Gastrocnemius medialis (tissue), 4 donors: ENCODE measurements around the gene GJD4. TPM values are rescaled to one million over a fixed set of nuclear protein-coding genes. Genes with fewer than 3 reads are reported as not detected.

ENCODE experiments used
- ATAC-seq, 2 donors: fragments of 150-250 bp; one replicate each; pipeline ENCODE4 v1.9.1; 2016
- DNase-seq, 2 donors: peaks; one replicate each; pipeline ENCODE4 v3.0.0-alpha.2; 2019
- H3K27ac ChIP-seq, 4 donors: fragments of 200-600 bp; sonication (generic); 1 replicate in 1 of 4; 2 replicates in 3 of 4; pipeline ENCODE4 v1.5.1; 2016 to 2018; ENCODE audit warnings: mild to moderate bottlenecking in 2 of 4, moderate library complexity in 1 of 4
- H3K27me3 ChIP-seq, 3 donors: fragments of 200-600 bp; sonication (generic) in 2 of 3; 1 replicate in 1 of 3; 2 replicates in 2 of 3; pipeline versions ENCODE4 v1.5.1 to v1.6.0; 2016 to 2019; ENCODE audit warnings: mild to moderate bottlenecking in 1 of 3, moderate library complexity in 1 of 3
- H3K36me3 ChIP-seq, 2 donors: fragments of 200-600 bp; sonication (generic) in 1 of 2; one replicate each; pipeline ENCODE4 v1.5.1; 2017 to 2018
- H3K4me1 ChIP-seq, 2 donors: fragments of 200-600 bp; sonication (generic) in 1 of 2; one replicate each; pipeline ENCODE4 v1.5.1; 2016 to 2017; ENCODE audit warnings: mild to moderate bottlenecking in 2 of 2
- H3K4me3 ChIP-seq, 4 donors: fragments of 200-600 bp; sonication (generic) in 3 of 4; 1 replicate in 1 of 4; 2 replicates in 3 of 4; pipeline ENCODE4 v1.5.1; 2016 to 2019; ENCODE audit warnings: mild to moderate bottlenecking in 2 of 4
- H3K9me3 ChIP-seq, 3 donors: fragments of 200-600 bp; sonication (generic) in 2 of 3; 1 replicate in 1 of 3; 2 replicates in 2 of 3; pipeline ENCODE4 v1.5.1; 2016 to 2019
- CTCF ChIP-seq, 5 experiments: fragments of 450-650 bp in 3 of 5; fragments of 200-600 bp in 2 of 5; sonication (generic) in 2 of 5; IDR thresholded peaks in 4 of 5; conservative IDR thresholded peaks in 1 of 5; 1 replicate in 4 of 5; 2 replicates in 1 of 5; pipeline ENCODE4 v1.5.1; 2016 to 2019; ENCODE audit warnings: antibody characterized with exemption in 5 of 5, mild to moderate bottlenecking in 3 of 5, moderate library complexity in 3 of 5
- POLR2A ChIP-seq, 2 donors: fragments of 450-650 bp; IDR thresholded peaks; one replicate each; pipeline ENCODE4 v1.6.1; 2017; ENCODE audit warnings: antibody characterized with exemption in 2 of 2, mild to moderate bottlenecking in 2 of 2, moderate library complexity in 2 of 2
- in situ Hi-C, 4 donors: fragments of 200-750 bp; cut with MboI; loops; one replicate each; pipeline versions ENCODE4 v1.15.0 to v1.8.0; 2017; ENCODE audit warnings: low sequenced_read_pairs in 4 of 4
- intact Hi-C: fragments of 100-400 bp; cut with DNase I; formaldehyde crosslinking; loops from one replicate; pipeline ENCODE4 v1.15.1; 2023; ENCODE audit warnings: low total_unique reads
- total RNA-seq, 4 donors: library from RNA; depleted of rRNA; stranded (reverse); fragments of >200 nt; gene quantifications; one replicate each; pipeline versions ENCODE4 v1.1.0 to v1.2.3, GENCODE V29; 2016

GJD4 gene
- total RNA-seq, 4 donors from 2014 or later = not detected

- Histone ChIP-seq H3K27me3 (peaks cover 0 to 5% (median 0%) of the 10 kb centered on the region in 3 donors), H3K36me3 (no peaks in the 10 kb centered on the region), H3K4me3 (no peak overlapping the region), H3K4me1 (peaks cover 0 to 10% of the 10 kb centered on the region in 2 donors), H3K9me3 (no peaks in the 10 kb centered on the region), H3K27ac (no peak overlapping the region)
- DNase-seq = no peak
- ATAC-seq = no peak
- in situ Hi-C loops (loop anchor here in 1 of 4 donors (25.0 kb wide), 1 partner anchor 344 kb away; no protein-coding TSS in a partner anchor), intact Hi-C loops (no loop called here)
- TF ChIP-seq POLR2A (IDR thresholded peaks at IDR 0.05) = no peak
- TF ChIP-seq CTCF (IDR thresholded peaks at IDR 0.05 in 4 of 5, conservative IDR thresholded peaks at IDR 0.05 in 1 of 5) = no peak
Measured at GRCh38 chr10:35581655-35582054, 23.5 kb upstream of the GJD4 start.

- no peaks in the 10 kb centered on the region for H3K4me1 ChIP-seq
- no peak for DNase-seq
- intact Hi-C loops (no loop called here), in situ Hi-C loops (loop anchor here in 1 of 4 donors (25.0 kb wide), 1 partner anchor 348 kb away; no protein-coding TSS in a partner anchor)
- H3K9me3 ChIP-seq = no peaks in the 10 kb centered on the region
- H3K27ac ChIP-seq = no peak overlapping the region
- peaks cover 0 to 3% (median 0%) of the 10 kb centered on the region in 3 donors for H3K27me3 ChIP-seq
- ATAC-seq = no peak
- no peak overlapping the region for H3K4me3 ChIP-seq
- no peaks in the 10 kb centered on the region for H3K36me3 ChIP-seq
- no peak for TF ChIP-seq POLR2A (IDR thresholded peaks at IDR 0.05)
- no peak for TF ChIP-seq CTCF (IDR thresholded peaks at IDR 0.05 in 4 of 5, conservative IDR thresholded peaks at IDR 0.05 in 1 of 5)
Measured at GRCh38 chr10:35584946-35585345, 20.2 kb upstream of the GJD4 start.

GRCh38 chr10:35585356-35585755, 19.8 kb upstream of the GJD4 start:
- H3K4me3 ChIP-seq = no peak overlapping the region
- TF ChIP-seq CTCF (IDR thresholded peaks at IDR 0.05 in 4 of 5, conservative IDR thresholded peaks at IDR 0.05 in 1 of 5) (no peak), POLR2A (IDR thresholded peaks at IDR 0.05) (no peak)

GRCh38 chr10:35585903-35586535, 19.1 kb upstream of the GJD4 start:
- Histone ChIP-seq H3K36me3 (no peaks in the 10 kb centered on the region), H3K27ac (no peak overlapping the region)
- in situ Hi-C loops = loop anchor here in 1 of 4 donors (25.0 kb wide), 1 partner anchor 349 kb away; no protein-coding TSS in a partner anchor

More at GRCh38 chr10:35585356-35585755, 19.8 kb upstream of the GJD4 start:
- ATAC-seq = no peak
- Histone ChIP-seq H3K9me3 (no peaks in the 10 kb centered on the region), H3K27me3 (peaks cover 0 to 3% (median 0%) of the 10 kb centered on the region in 3 donors), H3K27ac (no peak overlapping the region), H3K4me1 (no peaks in the 10 kb centered on the region), H3K36me3 (no peaks in the 10 kb centered on the region)
- intact Hi-C loops = no loop called here
- DNase-seq = no peak
- in situ Hi-C loops = loop anchor here in 1 of 4 donors (25.0 kb wide), 1 partner anchor 348 kb away; no protein-coding TSS in a partner anchor

More at GRCh38 chr10:35585903-35586535, 19.1 kb upstream of the GJD4 start:
- peaks cover 0 to 3% (median 0%) of the 10 kb centered on the region in 3 donors for H3K27me3 ChIP-seq
- H3K4me3 ChIP-seq = no peak overlapping the region
- no peak for ATAC-seq
- H3K4me1 ChIP-seq = no peaks in the 10 kb centered on the region
- intact Hi-C loops = no loop called here
- no peak for DNase-seq
- H3K9me3 ChIP-seq = no peaks in the 10 kb centered on the region
- TF ChIP-seq POLR2A (IDR thresholded peaks at IDR 0.05) = no peak
- TF ChIP-seq CTCF (IDR thresholded peaks at IDR 0.05 in 4 of 5, conservative IDR thresholded peaks at IDR 0.05 in 1 of 5) = no peak
